SHP77 treated with DMSO at 0.1 percent for 48 hours (cell line): Measurements from ENCODE around the gene FBLN5.
A peak's percentile ranks its signal among the peaks of the same experiment; 100 is the strongest.

Experiments used
- DNase-seq: peaks from one replicate; lab custom pipeline; 2025; lab: John Stamatoyannopoulos, UW

The FBLN5 gene

GRCh38 chr14:91945751-91946621 is 1.5 kb downstream of the FBLN5 start:
- DNase-seq: no peak

- DNase-seq: no peak
These were observed 4.5 kb downstream of the FBLN5 start for GRCh38 chr14:91942946-91943345.

GRCh38 chr14:91942128-91942527 is 5.4 kb downstream of the FBLN5 start:
- DNase-seq: no peak

GRCh38 chr14:91940209-91940608 is 7.3 kb downstream of the FBLN5 start:
- DNase-seq: no peak

- DNase-seq: no peak
These were observed 11.9 kb downstream of the FBLN5 start for GRCh38 chr14:91935586-91935985.

GRCh38 chr14:91934554-91935285 is 12.8 kb downstream of the FBLN5 start:
- no peak for DNase-seq

GRCh38 chr14:91931478-91932088 is 15.9 kb downstream of the FBLN5 start:
- DNase-seq: no peak

- DNase-seq: no peak
These were observed 17.8 kb downstream of the FBLN5 start for GRCh38 chr14:91929700-91930099.

- DNase-seq: no peak
These were observed 19.7 kb downstream of the FBLN5 start for GRCh38 chr14:91927800-91928199.

GRCh38 chr14:91927191-91927590 is 20.3 kb downstream of the FBLN5 start:
- DNase-seq: no peak

- no peak for DNase-seq
These were observed 21.2 kb downstream of the FBLN5 start for GRCh38 chr14:91926131-91926890.

GRCh38 chr14:91925727-91926121 is 21.8 kb downstream of the FBLN5 start:
- no peak for DNase-seq

- no peak for DNase-seq
These were observed 22.3 kb downstream of the FBLN5 start for GRCh38 chr14:91925001-91925726.

GRCh38 chr14:91920526-91920925 is 27.0 kb downstream of the FBLN5 start:
- no peak for DNase-seq

GRCh38 chr14:91919814-91920213 is 27.7 kb downstream of the FBLN5 start:
- DNase-seq: no peak

- no peak for DNase-seq
These were observed 29.2 kb downstream of the FBLN5 start for GRCh38 chr14:91918186-91918883.

- DNase-seq: no peak
These were observed 35.5 kb downstream of the FBLN5 start for GRCh38 chr14:91912035-91912434.

- DNase-seq: peak; percentile 44
These were observed 35.9 kb downstream of the FBLN5 start for GRCh38 chr14:91911474-91912032.

- DNase-seq: no peak
These were observed 37.3 kb downstream of the FBLN5 start for GRCh38 chr14:91910196-91910595.

- no peak for DNase-seq
These were observed 41.1 kb downstream of the FBLN5 start for GRCh38 chr14:91906374-91906773.
